NB4 (cell line): ENCODE data around the gene MAPK6.

Experiments
- CTCF ChIP-seq: IDR thresholded peaks from one replicate; pipeline ENCODE4 v1.5.1; 2012; ENCODE audit warnings: low read depth, low read length
- MAX ChIP-seq: IDR thresholded peaks from 2 replicates; pipeline ENCODE4 v1.6.1; 2011; ENCODE audit warnings: low read depth, low read length
- POLR2A ChIP-seq: IDR thresholded peaks from 2 replicates; pipeline ENCODE4 v1.6.1; 2011; ENCODE audit warnings: mild to moderate bottlenecking; ENCODE audit not compliant: insufficient read length; ENCODE audit errors: extremely low read depth

- TF ChIP-seq CTCF = no peak
- TF ChIP-seq POLR2A = no peak
- TF ChIP-seq MAX = no peak
Measured at GRCh38 chr15:52083603-52084002, 64.6 kb downstream of the MAPK6 start.
